Measurements from ENCODE around the gene ADAMTS15.

DNA sequence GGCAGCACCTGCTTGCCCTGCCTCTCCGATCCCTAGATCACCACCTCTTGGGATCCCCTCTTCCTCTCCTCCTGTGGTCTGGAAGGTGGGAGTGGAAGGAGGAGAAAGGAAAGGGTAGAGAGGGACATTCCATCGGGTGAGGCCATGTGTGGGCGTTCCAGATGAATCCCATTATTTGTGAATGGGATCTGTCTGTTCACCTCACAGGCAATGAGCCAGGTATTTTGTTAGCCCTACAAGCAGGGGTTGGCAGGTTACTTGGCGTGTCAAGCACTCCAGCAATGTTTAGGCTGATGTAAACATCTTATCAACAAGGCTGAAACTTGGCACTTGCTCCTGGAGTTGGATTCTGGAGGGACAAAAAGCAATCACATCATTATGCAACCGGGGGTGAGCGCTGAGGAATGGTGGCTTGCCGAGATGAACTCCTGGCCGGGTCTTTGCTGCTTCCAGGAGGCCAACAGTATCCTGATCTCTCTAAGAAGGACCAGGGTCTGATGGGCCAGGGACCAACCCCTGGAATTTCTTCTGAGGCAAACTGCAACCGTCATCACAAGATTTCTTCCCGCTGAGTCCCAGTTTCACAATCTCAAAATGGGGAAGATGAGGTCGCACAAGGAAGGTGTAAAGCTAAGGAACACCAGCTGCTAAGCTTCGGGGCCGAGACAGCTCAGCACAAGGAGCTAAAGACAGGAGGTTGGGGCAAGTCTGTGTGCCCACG lies 27.8 kb upstream of the ADAMTS15 start:
- TF ChIP-seq POLR2A (IDR thresholded peaks at IDR 0.05; ENCODE audit: low read length) (no peak), GATA1 (IDR thresholded peaks at IDR 0.05; ENCODE audit: low read depth, low read length) (no peak)
